Body of pancreas (tissue), 4 donors: Measurements from ENCODE around the gene RNPS1. TPM values are rescaled to one million over a fixed set of nuclear protein-coding genes. Genes with fewer than 3 reads are reported as not detected.

ENCODE experiments used
- ATAC-seq: fragments of 150-250 bp; one replicate; pipeline ENCODE4 v1.9.1; 2016
- DNase-seq, 4 donors: peaks; one replicate each; pipeline ENCODE4 v3.0.0-alpha.2; 2019
- H3K27ac ChIP-seq, 4 donors: fragments of 200-600 bp; sonication (generic); 1 replicate in 3 of 4; 2 replicates in 1 of 4; pipeline versions ENCODE4 v1.5.1 to v1.6.1; 2016 to 2019; ENCODE audit warnings: mild to moderate bottlenecking in 1 of 4, mixed read lengths in 1 of 4, moderate library complexity in 1 of 4
- H3K27me3 ChIP-seq, 2 donors: fragments of 200-600 bp; sonication (generic); one replicate each; pipeline ENCODE4 v1.6.0; 2016; ENCODE audit warnings: mild to moderate bottlenecking in 1 of 2
- H3K36me3 ChIP-seq, 2 donors: fragments of 200-600 bp; sonication (generic); replicated peaks in 1 of 2; 2 replicates each; pipeline ENCODE4 v1.5.1; 2016; ENCODE audit warnings: low read depth in 2 of 2; ENCODE audit not compliant: insufficient read depth in 1 of 2
- H3K4me1 ChIP-seq: fragments of 200-600 bp; sonication (generic); one replicate; pipeline ENCODE4 v1.6.0; 2016
- H3K4me3 ChIP-seq, 2 donors: fragments of 200-600 bp; sonication (generic); 1 replicate in 1 of 2; 2 replicates in 1 of 2; pipeline ENCODE4 v1.5.1; 2016 to 2019
- H3K9me3 ChIP-seq, 3 donors: fragments of 200-600 bp; sonication (generic); 1 replicate in 2 of 3; 2 replicates in 1 of 3; pipeline ENCODE4 v1.5.1; 2016
- CTCF ChIP-seq, 7 experiments: fragments of 450-650 bp in 4 of 7; fragments of 200-600 bp in 3 of 7; sonication (generic) in 3 of 7; IDR thresholded peaks; one replicate each; pipeline ENCODE4 v1.5.1; 2016 to 2019; ENCODE audit warnings: antibody characterized with exemption in 7 of 7
- POLR2A ChIP-seq, 3 donors: fragments of 450-650 bp; IDR thresholded peaks; one replicate each; pipeline ENCODE4 v1.6.1; 2016; ENCODE audit warnings: antibody characterized with exemption in 3 of 3, mild to moderate bottlenecking in 2 of 3
- WGBS, 2 donors: methylation state at CpG; one replicate each; pipeline ENCODE4 v1.1.5; 2017; 5-methylcytosine and 5-hydroxymethylcytosine counted together
- intact Hi-C: fragments of 100-400 bp; cut with DNase I; formaldehyde crosslinking; loops from one replicate; pipeline ENCODE4 v1.15.1; 2023
- total RNA-seq, 2 donors: library from RNA; depleted of rRNA; stranded (reverse); fragments of >200 nt; gene quantifications; one replicate each; pipeline ENCODE4 v1.1.0, GENCODE V29; 2016

Gene RNPS1
- total RNA-seq, 2 donors from 2014 or later, result 48.5 to 61.6 TPM

- no peak overlapping the region for H3K27ac ChIP-seq
- TF ChIP-seq POLR2A (IDR thresholded peaks at IDR 0.05), result no peak
- TF ChIP-seq CTCF (IDR thresholded peaks at IDR 0.05), result no peak
- peaks cover 0 to 5% of the 10 kb centered on the region in 2 donors for H3K27me3 ChIP-seq
- no peak overlapping the region for H3K4me3 ChIP-seq
- 76 to 82% methylated on average over 7 to 19 of the region's 19 CpGs for WGBS, 2 donors
- DNase-seq, result no peak
- no peaks in the 10 kb centered on the region for H3K9me3 ChIP-seq
- no peak for ATAC-seq
- peaks cover 8 to 24% of the 10 kb centered on the region in 2 donors for H3K36me3 ChIP-seq
- intact Hi-C loops, result no loop called here
- H3K4me1 ChIP-seq, result peaks cover 23% of the 10 kb centered on the region
Observed at GRCh38 chr16:2235695-2236336, 32.1 kb downstream of the RNPS1 start.

GRCh38 chr16:2235234-2235651, 32.7 kb downstream of the RNPS1 start:
- Histone ChIP-seq H3K36me3 (peaks cover 8 to 24% of the 10 kb centered on the region in 2 donors), H3K27ac (no peak overlapping the region), H3K27me3 (peaks cover 0 to 5% of the 10 kb centered on the region in 2 donors), H3K4me1 (peaks cover 23% of the 10 kb centered on the region), H3K9me3 (no peaks in the 10 kb centered on the region), H3K4me3 (no peak overlapping the region)
- intact Hi-C loops, result no loop called here
- ATAC-seq, result no peak
- no peak for DNase-seq
- TF ChIP-seq POLR2A (IDR thresholded peaks at IDR 0.05) (no peak), CTCF (IDR thresholded peaks at IDR 0.05) (no peak)
- 90% methylated on average over 20 of the region's 28 CpGs; no CpG with 5 or more reads in 1 of the 2 donors for WGBS, 2 donors

GRCh38 chr16:2234813-2235170, 33.1 kb downstream of the RNPS1 start:
- 91% methylated on average over 18 of the region's 18 CpGs; no CpG with 5 or more reads in 1 of the 2 donors for WGBS, 2 donors
- Histone ChIP-seq H3K4me1 (peaks cover 23% of the 10 kb centered on the region), H3K36me3 (peaks cover 8 to 26% of the 10 kb centered on the region in 2 donors), H3K4me3 (no peak overlapping the region), H3K9me3 (no peaks in the 10 kb centered on the region), H3K27ac (no peak overlapping the region), H3K27me3 (peaks cover 0 to 5% of the 10 kb centered on the region in 2 donors)
- intact Hi-C loops, result no loop called here
- TF ChIP-seq CTCF (IDR thresholded peaks at IDR 0.05), result no peak
- TF ChIP-seq POLR2A (IDR thresholded peaks at IDR 0.05), result no peak
- ATAC-seq (no peak), DNase-seq (no peak)

DNA sequence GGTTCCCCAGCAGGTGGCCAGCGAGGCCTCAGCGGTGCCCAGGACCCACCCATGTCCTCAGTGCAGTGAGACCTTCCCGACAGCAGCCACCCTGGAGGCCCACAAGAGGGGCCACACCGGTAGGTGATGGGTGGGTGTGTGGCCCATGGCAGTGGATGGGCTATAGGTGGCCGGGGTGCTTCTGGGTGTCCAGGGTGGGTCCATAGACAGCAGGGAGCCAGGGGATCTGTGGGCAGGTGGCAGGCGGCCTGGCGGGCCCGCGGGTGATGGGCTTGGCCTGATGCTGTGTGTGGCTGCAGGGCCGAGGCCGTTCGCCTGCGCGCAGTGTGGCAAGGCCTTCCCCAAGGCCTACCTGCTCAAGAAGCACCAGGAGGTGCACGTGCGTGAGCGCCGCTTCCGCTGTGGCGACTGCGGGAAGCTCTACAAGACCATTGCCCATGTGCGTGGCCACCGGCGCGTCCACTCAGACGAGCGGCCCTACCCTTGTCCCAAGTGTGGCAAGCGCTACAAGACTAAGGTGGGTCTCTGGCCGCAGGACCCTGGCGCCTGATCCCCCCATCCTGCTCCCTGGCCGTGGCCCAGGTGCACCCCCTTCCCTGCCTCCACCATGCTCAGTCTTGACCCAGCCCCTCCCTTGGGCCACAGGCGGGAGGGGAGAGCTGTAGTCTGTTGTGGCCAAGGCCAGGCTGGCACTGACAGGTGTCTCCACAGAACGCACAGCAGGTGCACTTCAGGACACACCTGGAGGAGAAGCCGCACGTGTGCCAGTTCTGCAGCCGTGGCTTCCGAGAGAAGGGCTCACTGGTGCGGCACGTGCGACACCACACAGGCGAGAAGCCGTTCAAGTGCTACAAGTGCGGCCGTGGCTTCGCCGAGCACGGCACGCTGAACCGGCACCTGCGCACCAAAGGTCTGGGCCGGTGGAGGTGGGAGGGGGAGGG, 33.8 kb downstream of the RNPS1 start:
- Histone ChIP-seq H3K4me3 (no peak overlapping the region), H3K4me1 (peaks cover 23% of the 10 kb centered on the region), H3K36me3 (peaks cover 13 to 30% of the 10 kb centered on the region in 2 donors), H3K27me3 (peaks cover 0 to 5% of the 10 kb centered on the region in 2 donors), H3K27ac (no peak overlapping the region), H3K9me3 (no peaks in the 10 kb centered on the region)
- ATAC-seq, result no peak
- DNase-seq, result no peak
- TF ChIP-seq CTCF (IDR thresholded peaks at IDR 0.05), result no peak
- no peak for TF ChIP-seq POLR2A (IDR thresholded peaks at IDR 0.05)
- 87 to 99% methylated on average over 14 to 30 of the region's 51 CpGs for WGBS, 2 donors
- intact Hi-C loops, result no loop called here
